ENCODE results near the gene OR9I1.

The OR9I1 gene

GRCh38 chr11:58125469-58125868 lies at the start of gene OR9I1:
OR9I1 (minus strand) TSS chr11:58125530; CDS start chr11:58119444, 6,086 bp downstream.
- Mint-ChIP-seq H3K36me3 (no peaks in the 10 kb centered on the region), H3K27ac (no peak within 1 kb of the TSS), H3K4me3 (no peak within 1 kb of the TSS), H3K9me3 (no peaks in the 10 kb centered on the region), H3K4me1 (no peaks in the 10 kb centered on the region)
- DNase-seq (ENCODE audit: low spot score in 2 of 2) (no peak), ATAC-seq (no peak)

GRCh38 chr11:58165504-58166106 lies 40.3 kb upstream of the OR9I1 start:
- Mint-ChIP-seq H3K27ac (no peak overlapping the region), H3K9me3 (no peaks in the 10 kb centered on the region), H3K4me3 (no peak overlapping the region), H3K4me1 (no peaks in the 10 kb centered on the region), H3K36me3 (no peaks in the 10 kb centered on the region)
- no peak for DNase-seq (ENCODE audit: low spot score in 2 of 2)
- ATAC-seq: no peak

GRCh38 chr11:58164990-58165389 lies 39.7 kb upstream of the OR9I1 start:
- DNase-seq (ENCODE audit: low spot score in 2 of 2): no peak
- H3K9me3 Mint-ChIP-seq: no peaks in the 10 kb centered on the region
- no peak overlapping the region for H3K27ac Mint-ChIP-seq
- H3K4me1 Mint-ChIP-seq: no peaks in the 10 kb centered on the region
- no peak for ATAC-seq
- no peaks in the 10 kb centered on the region for H3K36me3 Mint-ChIP-seq
- no peak overlapping the region for H3K4me3 Mint-ChIP-seq

- ATAC-seq (no peak), DNase-seq (ENCODE audit: low spot score in 2 of 2) (no peak)
- Mint-ChIP-seq H3K4me1 (no peaks in the 10 kb centered on the region), H3K36me3 (no peaks in the 10 kb centered on the region), H3K9me3 (no peaks in the 10 kb centered on the region), H3K27ac (no peak overlapping the region), H3K4me3 (no peak overlapping the region)
These were observed 39.1 kb upstream of the OR9I1 start for GRCh38 chr11:58164389-58164788.

- Mint-ChIP-seq H3K9me3 (no peaks in the 10 kb centered on the region), H3K4me1 (no peaks in the 10 kb centered on the region), H3K36me3 (no peaks in the 10 kb centered on the region), H3K4me3 (no peak overlapping the region), H3K27ac (no peak overlapping the region)
- ATAC-seq (no peak), DNase-seq (ENCODE audit: low spot score in 2 of 2) (no peak)
These were observed 27.5 kb upstream of the OR9I1 start for GRCh38 chr11:58152781-58153180.

- no peak overlapping the region for H3K27ac Mint-ChIP-seq
- no peaks in the 10 kb centered on the region for H3K36me3 Mint-ChIP-seq
- H3K4me1 Mint-ChIP-seq: no peaks in the 10 kb centered on the region
- H3K9me3 Mint-ChIP-seq: peaks cover 3% of the 10 kb centered on the region
- no peak overlapping the region for H3K4me3 Mint-ChIP-seq
- DNase-seq (ENCODE audit: low spot score in 2 of 2): no peak
- ATAC-seq: no peak
These were observed 17.4 kb upstream of the OR9I1 start for GRCh38 chr11:58142761-58143160.

- H3K4me1 Mint-ChIP-seq: no peaks in the 10 kb centered on the region
- H3K27ac Mint-ChIP-seq: no peak overlapping the region
- no peak overlapping the region for H3K4me3 Mint-ChIP-seq
- H3K9me3 Mint-ChIP-seq: peaks cover 3% of the 10 kb centered on the region
- ATAC-seq (no peak), DNase-seq (ENCODE audit: low spot score in 2 of 2) (no peak)
- no peaks in the 10 kb centered on the region for H3K36me3 Mint-ChIP-seq
These were observed 9.8 kb upstream of the OR9I1 start for GRCh38 chr11:58135171-58135570.

- no peak for DNase-seq (ENCODE audit: low spot score in 2 of 2)
- no peaks in the 10 kb centered on the region for H3K36me3 Mint-ChIP-seq
- ATAC-seq: peak; percentile 42
These were observed 8.8 kb upstream of the OR9I1 start for GRCh38 chr11:58134151-58134550.

GRCh38 chr11:58133309-58134076 lies 8.2 kb upstream of the OR9I1 start:
- Mint-ChIP-seq H3K4me1 (no peaks in the 10 kb centered on the region), H3K36me3 (no peaks in the 10 kb centered on the region), H3K4me3 (no peak overlapping the region), H3K27ac (no peak overlapping the region), H3K9me3 (no peaks in the 10 kb centered on the region)
- no peak for DNase-seq (ENCODE audit: low spot score in 2 of 2)
- ATAC-seq: no peak

More at GRCh38 chr11:58134151-58134550, 8.8 kb upstream of the OR9I1 start:
- Mint-ChIP-seq H3K9me3 (peaks cover 3% of the 10 kb centered on the region), H3K4me1 (no peaks in the 10 kb centered on the region), H3K27ac (no peak overlapping the region), H3K4me3 (no peak overlapping the region)

GRCh38 chr11:58127350-58127749 lies 2.0 kb upstream of the OR9I1 start:
- no peak overlapping the region for H3K27ac Mint-ChIP-seq
- DNase-seq (ENCODE audit: low spot score in 2 of 2) (no peak), ATAC-seq (no peak)
- no peaks in the 10 kb centered on the region for H3K4me1 Mint-ChIP-seq
- H3K9me3 Mint-ChIP-seq: no peaks in the 10 kb centered on the region
- no peak overlapping the region for H3K4me3 Mint-ChIP-seq
- no peaks in the 10 kb centered on the region for H3K36me3 Mint-ChIP-seq

- Mint-ChIP-seq H3K4me3 (no peak overlapping the region), H3K9me3 (no peaks in the 10 kb centered on the region), H3K36me3 (no peaks in the 10 kb centered on the region), H3K4me1 (no peaks in the 10 kb centered on the region), H3K27ac (no peak overlapping the region)
- ATAC-seq (no peak), DNase-seq (ENCODE audit: low spot score in 2 of 2) (no peak)
These were observed 4.2 kb downstream of the OR9I1 start for GRCh38 chr11:58121096-58121495.

- no peaks in the 10 kb centered on the region for H3K4me1 Mint-ChIP-seq
- ATAC-seq: no peak
- DNase-seq (ENCODE audit: low spot score in 2 of 2): no peak
- peaks cover 6% of the 10 kb centered on the region for H3K9me3 Mint-ChIP-seq
- H3K4me3 Mint-ChIP-seq: no peak overlapping the region
- H3K36me3 Mint-ChIP-seq: no peaks in the 10 kb centered on the region
- no peak overlapping the region for H3K27ac Mint-ChIP-seq
These were observed 27.9 kb downstream of the OR9I1 start for GRCh38 chr11:58097437-58097836.

- no peaks in the 10 kb centered on the region for H3K4me1 Mint-ChIP-seq
- no peak for ATAC-seq
- H3K27ac Mint-ChIP-seq: no peak overlapping the region
- no peak for DNase-seq (ENCODE audit: low spot score in 2 of 2)
- no peaks in the 10 kb centered on the region for H3K36me3 Mint-ChIP-seq
- H3K4me3 Mint-ChIP-seq: no peak overlapping the region
- peaks cover 8% of the 10 kb centered on the region for H3K9me3 Mint-ChIP-seq
These were observed 38.8 kb downstream of the OR9I1 start for GRCh38 chr11:58086528-58086927.

- Mint-ChIP-seq H3K4me1 (no peaks in the 10 kb centered on the region), H3K4me3 (no peak overlapping the region), H3K36me3 (no peaks in the 10 kb centered on the region), H3K27ac (no peak overlapping the region), H3K9me3 (no peaks in the 10 kb centered on the region)
- no peak for DNase-seq (ENCODE audit: low spot score in 2 of 2)
- ATAC-seq: no peak
These were observed 49.5 kb downstream of the OR9I1 start for GRCh38 chr11:58075781-58076180.

- H3K4me3 Mint-ChIP-seq: no peak overlapping the region
- no peak for DNase-seq (ENCODE audit: low spot score in 2 of 2)
- H3K27ac Mint-ChIP-seq: no peak overlapping the region
- H3K36me3 Mint-ChIP-seq: no peaks in the 10 kb centered on the region
- H3K9me3 Mint-ChIP-seq: no peaks in the 10 kb centered on the region
- peak; percentile 27 for ATAC-seq
- no peaks in the 10 kb centered on the region for H3K4me1 Mint-ChIP-seq
These were observed 54.7 kb downstream of the OR9I1 start for GRCh38 chr11:58070585-58070984.

GRCh38 chr11:58068655-58069054 lies 56.7 kb downstream of the OR9I1 start:
- no peaks in the 10 kb centered on the region for H3K36me3 Mint-ChIP-seq
- H3K27ac Mint-ChIP-seq: no peak overlapping the region
- no peaks in the 10 kb centered on the region for H3K4me1 Mint-ChIP-seq
- no peak overlapping the region for H3K4me3 Mint-ChIP-seq
- ATAC-seq (no peak), DNase-seq (ENCODE audit: low spot score in 2 of 2) (no peak)
- H3K9me3 Mint-ChIP-seq: no peaks in the 10 kb centered on the region

Measured in stimulated activated effector memory CD8-positive, alpha-beta T cell treated with anti-CD3 and anti-CD28 coated beads, Interleukin-12 subunit alpha, Interleukin-12 subunit beta, amount 100 ng/mL, for 72 hours (primary cell).